ENCODE results near the gene TBX19.
A peak's percentile ranks its signal among the peaks of the same experiment; 100 is the strongest.

The TBX19 gene

DNA sequence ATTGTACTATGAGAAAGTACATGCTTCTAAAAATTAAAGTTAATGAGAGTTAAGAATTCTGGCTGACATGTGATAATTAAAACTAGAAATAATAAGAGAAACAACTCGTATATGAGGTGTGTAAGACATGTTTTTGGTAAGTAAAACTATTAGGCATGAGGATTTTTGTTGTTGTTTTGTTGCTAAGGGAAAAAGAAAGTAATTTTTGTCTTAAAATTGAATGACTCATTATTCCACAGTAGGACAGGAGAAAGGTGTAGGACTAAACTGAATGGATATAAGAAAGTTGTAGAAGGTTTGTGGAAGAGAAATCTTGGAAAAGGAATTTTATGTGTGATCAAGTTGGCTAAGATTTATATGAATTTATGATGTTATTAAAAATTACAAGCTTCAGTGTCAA, 54.8 kb downstream of the TBX19 start:
- DNase-seq: no peak
- Histone ChIP-seq H3K36me3 (no peaks in the 10 kb centered on the region), H3K9me3 (ENCODE audit: severe bottlenecking) (no peaks in the 10 kb centered on the region), H3K27me3 (ENCODE audit: insufficient read depth, low read depth, severe bottlenecking) (no peaks in the 10 kb centered on the region), H3K27ac (no peak overlapping the region), H3K4me3 (ENCODE audit: low read depth, low read length) (no peak overlapping the region)
- TF ChIP-seq, protein P1, sequence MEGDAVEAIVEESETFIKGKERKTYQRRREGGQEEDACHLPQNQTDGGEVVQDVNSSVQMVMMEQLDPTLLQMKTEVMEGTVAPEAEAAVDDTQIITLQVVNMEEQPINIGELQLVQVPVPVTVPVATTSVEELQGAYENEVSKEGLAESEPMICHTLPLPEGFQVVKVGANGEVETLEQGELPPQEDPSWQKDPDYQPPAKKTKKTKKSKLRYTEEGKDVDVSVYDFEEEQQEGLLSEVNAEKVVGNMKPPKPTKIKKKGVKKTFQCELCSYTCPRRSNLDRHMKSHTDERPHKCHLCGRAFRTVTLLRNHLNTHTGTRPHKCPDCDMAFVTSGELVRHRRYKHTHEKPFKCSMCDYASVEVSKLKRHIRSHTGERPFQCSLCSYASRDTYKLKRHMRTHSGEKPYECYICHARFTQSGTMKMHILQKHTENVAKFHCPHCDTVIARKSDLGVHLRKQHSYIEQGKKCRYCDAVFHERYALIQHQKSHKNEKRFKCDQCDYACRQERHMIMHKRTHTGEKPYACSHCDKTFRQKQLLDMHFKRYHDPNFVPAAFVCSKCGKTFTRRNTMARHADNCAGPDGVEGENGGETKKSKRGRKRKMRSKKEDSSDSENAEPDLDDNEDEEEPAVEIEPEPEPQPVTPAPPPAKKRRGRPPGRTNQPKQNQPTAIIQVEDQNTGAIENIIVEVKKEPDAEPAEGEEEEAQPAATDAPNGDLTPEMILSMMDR (IDR thresholded peaks at IDR 0.05; ENCODE audit: low read depth, low read length): no peak

DNA sequence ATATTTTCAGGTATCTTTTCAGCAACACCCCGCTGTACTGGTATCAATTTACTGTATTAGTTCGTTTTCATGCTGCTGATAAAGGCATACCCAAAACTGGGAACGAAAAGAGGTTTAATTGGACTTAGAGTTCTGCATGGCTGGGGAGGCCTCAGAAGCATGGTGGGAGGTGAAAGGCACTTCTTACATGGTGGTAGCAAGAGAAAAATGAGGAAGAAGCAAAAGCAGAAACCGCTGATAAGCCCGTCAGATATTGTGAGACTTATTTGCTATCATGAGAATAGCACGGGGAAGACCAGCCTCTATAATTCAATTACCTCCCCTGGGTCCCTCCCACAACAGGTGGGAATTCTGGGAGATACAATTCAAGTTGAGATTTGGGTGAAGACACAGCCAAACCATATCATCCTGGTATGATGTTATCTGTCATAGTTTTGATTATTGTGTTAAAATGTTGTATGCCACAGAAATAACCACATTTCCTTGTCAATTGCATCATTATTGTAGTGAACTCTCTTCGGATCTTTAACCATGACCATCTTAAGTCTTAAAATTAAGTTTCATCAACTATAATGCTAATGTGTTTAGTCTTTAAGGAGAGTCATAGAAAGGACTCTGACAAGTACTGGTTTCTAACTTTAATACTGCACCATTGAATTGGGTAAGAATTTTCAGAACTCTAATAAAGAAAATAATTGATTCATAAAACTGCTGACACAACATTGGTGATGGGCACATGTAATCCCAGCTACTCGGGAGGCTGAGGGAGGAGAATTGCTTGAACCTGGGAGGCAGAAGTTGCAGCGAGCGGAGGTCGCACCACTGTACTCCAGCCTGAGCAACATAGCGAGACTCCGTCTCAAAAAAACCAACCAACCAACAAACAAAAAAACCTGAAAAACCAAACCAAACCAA, 58.2 kb downstream of the TBX19 start:
- Histone ChIP-seq H3K27ac (no peak overlapping the region), H3K27me3 (ENCODE audit: insufficient read depth, low read depth, severe bottlenecking) (no peaks in the 10 kb centered on the region), H3K9me3 (ENCODE audit: severe bottlenecking) (no peaks in the 10 kb centered on the region), H3K4me3 (ENCODE audit: low read depth, low read length) (no peak overlapping the region), H3K36me3 (no peaks in the 10 kb centered on the region)
- TF ChIP-seq, protein P1 (IDR thresholded peaks at IDR 0.05; ENCODE audit: low read depth, low read length): no peak
- DNase-seq: no peak

DNA sequence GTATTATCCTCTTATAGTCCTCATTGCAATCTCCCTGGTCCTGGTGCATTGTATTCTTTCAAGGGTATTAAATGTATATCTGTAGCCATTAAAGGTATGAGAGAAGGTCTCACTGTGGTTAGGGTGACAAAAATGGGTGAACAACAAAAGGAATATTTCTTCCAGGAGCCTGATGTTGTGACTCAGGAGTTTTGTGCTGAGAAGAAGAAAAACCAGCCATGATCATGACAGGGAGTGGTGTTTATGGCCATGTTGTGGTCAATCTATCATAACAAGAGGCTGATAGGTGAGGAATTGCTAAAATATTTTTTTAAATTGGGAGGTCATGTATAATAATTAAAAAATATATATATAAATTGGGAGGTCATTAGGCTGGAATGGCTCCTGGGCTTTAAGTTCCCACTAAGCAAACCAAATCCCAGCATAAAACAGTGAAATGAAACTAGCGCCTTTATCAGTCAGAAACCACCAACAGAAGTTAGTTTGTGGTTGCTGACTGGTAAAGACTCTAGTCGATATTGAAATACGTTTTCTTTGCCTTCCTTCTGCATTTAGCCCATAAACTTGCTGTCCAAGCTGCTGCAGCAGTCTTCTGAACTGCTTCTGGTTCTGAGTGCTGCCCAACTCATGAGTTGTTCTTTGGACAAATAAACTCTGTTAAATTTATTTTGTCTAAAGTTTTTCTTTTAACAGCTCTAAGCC, 60.3 kb downstream of the TBX19 start:
- no peaks in the 10 kb centered on the region for H3K27me3 ChIP-seq (ENCODE audit: insufficient read depth, low read depth, severe bottlenecking)
- TF ChIP-seq, protein P1 (IDR thresholded peaks at IDR 0.05; ENCODE audit: low read depth, low read length): no peak
- no peak for DNase-seq
- no peaks in the 10 kb centered on the region for H3K36me3 ChIP-seq
- no peaks in the 10 kb centered on the region for H3K9me3 ChIP-seq (ENCODE audit: severe bottlenecking)
- no peak overlapping the region for H3K27ac ChIP-seq
- H3K4me3 ChIP-seq (ENCODE audit: low read depth, low read length): no peak overlapping the region

DNA sequence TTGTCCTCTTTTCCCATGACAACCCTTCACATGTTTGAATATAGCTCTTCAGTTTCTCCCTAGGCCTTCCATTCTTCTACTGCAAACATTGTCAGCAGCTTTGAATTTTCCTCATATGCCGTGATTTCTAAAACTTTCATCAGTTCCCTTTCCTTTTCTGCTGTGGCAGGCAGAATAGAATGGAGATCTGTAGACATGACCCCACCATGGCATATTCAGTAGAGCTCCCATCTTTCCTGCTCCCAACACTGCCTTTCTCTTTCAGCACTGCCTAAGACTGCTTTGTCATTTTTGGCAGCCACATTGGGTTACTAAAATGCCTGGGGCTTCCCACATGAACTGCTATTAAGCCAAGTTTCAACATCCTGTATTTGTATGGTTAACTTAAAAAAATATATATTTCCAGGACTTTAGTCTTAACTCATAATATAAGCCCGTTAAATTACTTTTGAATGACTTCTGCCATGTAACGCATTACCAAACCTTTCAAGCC, 60.9 kb downstream of the TBX19 start:
- no peak overlapping the region for H3K4me3 ChIP-seq (ENCODE audit: low read depth, low read length)
- H3K36me3 ChIP-seq: no peaks in the 10 kb centered on the region
- no peak for DNase-seq
- H3K27me3 ChIP-seq (ENCODE audit: insufficient read depth, low read depth, severe bottlenecking): no peaks in the 10 kb centered on the region
- no peak overlapping the region for H3K27ac ChIP-seq
- TF ChIP-seq, protein P1 (IDR thresholded peaks at IDR 0.05; ENCODE audit: low read depth, low read length): no peak
- H3K9me3 ChIP-seq (ENCODE audit: severe bottlenecking): no peaks in the 10 kb centered on the region

DNA sequence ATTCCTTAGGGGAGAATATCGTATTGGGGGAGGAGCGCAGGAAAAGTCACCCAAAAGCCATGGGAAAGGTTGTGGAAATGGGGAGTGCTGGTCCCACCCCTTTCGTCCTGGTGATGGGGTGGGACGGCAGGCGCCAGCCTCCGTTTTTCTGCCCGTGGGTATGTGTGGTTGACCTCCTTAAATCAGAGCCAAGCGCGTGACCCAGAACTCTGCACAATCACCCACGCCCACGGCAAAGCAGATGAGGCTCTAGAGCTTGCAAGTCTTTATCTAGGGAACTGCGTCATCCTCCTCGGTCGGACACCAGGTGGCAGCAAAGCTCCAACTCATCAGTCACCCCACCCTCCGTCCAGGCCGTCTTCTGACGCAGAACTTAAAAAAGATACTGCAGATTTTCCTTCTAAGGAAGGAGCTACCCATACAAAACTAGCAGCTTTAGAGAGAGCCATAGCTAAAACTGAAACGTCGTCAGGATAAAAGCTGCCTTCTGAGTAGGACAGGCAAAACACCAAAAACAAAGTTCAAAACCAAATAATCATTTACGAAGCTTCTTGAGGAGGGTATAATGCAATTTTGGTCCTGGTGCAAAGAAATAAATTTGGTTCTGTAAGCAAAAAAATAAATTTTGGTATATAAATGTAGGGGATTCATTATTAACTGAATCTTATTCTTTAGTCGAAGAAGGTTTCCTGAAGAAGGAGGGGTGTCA, 62.0 kb downstream of the TBX19 start:
- Histone ChIP-seq H3K4me3 (ENCODE audit: low read depth, low read length) (no peak overlapping the region), H3K27ac (no peak overlapping the region), H3K9me3 (ENCODE audit: severe bottlenecking) (no peaks in the 10 kb centered on the region), H3K36me3 (no peaks in the 10 kb centered on the region), H3K27me3 (ENCODE audit: insufficient read depth, low read depth, severe bottlenecking) (no peaks in the 10 kb centered on the region)
- TF ChIP-seq, protein P1 (IDR thresholded peaks at IDR 0.05; ENCODE audit: low read depth, low read length): peak; percentile 64
- peak; percentile 66 for DNase-seq

All from WERI-Rb-1 (cell line).